HepG2 (cell line): ENCODE measurements around the gene PRKCD. TPM values are rescaled to one million over a fixed set of nuclear protein-coding genes. Genes with fewer than 3 reads are reported as not detected.

Source experiments
- AGO1 ChIP-seq: fragments of 200-400 bp; formaldehyde crosslinking; IDR thresholded peaks from 2 replicates; pipeline ENCODE4 v1.6.1; 2017; ENCODE audit warnings: mild to moderate bottlenecking, low read depth, low read length, moderate library complexity; ENCODE audit not compliant: poor library complexity, severe bottlenecking
- ATF7-NPFF ChIP-seq: sonication (generic); formaldehyde crosslinking; IDR thresholded peaks from 2 replicates; pipeline ENCODE4 v1.8.1; 2023; ENCODE audit warnings: mild to moderate bottlenecking, low read depth, missing genetic modification reagents, moderate library complexity
- FUBP1 ChIP-seq: sonication (generic); formaldehyde crosslinking; IDR thresholded peaks from 2 replicates; pipeline ENCODE4 v1.5.1; 2020; ENCODE audit warnings: missing genetic modification reagents, mild to moderate bottlenecking, borderline replicate concordance
- GATA4 ChIP-seq: sonication (generic); IDR thresholded peaks from 2 replicates; pipeline ENCODE4 v1.6.1; 2016; ENCODE audit warnings: antibody characterized with exemption, low read depth, borderline replicate concordance
- JDP2 ChIP-seq: sonication (generic); formaldehyde crosslinking; IDR thresholded peaks from 2 replicates; pipeline ENCODE4 v1.8.1; 2022; ENCODE audit warnings: missing genetic modification reagents, borderline replicate concordance
- MED1 ChIP-seq: sonication (generic); formaldehyde crosslinking; IDR thresholded peaks from 2 replicates; pipeline ENCODE4 v1.4.0; 2020; ENCODE audit warnings: missing genetic modification reagents
- NR2C2 ChIP-seq: sonication (generic); formaldehyde crosslinking; IDR thresholded peaks from 2 replicates; pipeline ENCODE4 v1.4.0; 2020; ENCODE audit warnings: missing genetic modification reagents, mild to moderate bottlenecking, moderate library complexity, borderline replicate concordance
- POLR2A ChIP-seq, 2 experiments: IDR thresholded peaks; 2 replicates each; pipeline ENCODE4 v1.6.1; 2011; ENCODE audit warnings: low read depth in 2 of 2, low read length in 2 of 2, mild to moderate bottlenecking in 1 of 2, moderate library complexity in 1 of 2; ENCODE audit not compliant: insufficient read depth in 1 of 2
- SMC3 ChIP-seq: IDR thresholded peaks from 2 replicates; pipeline ENCODE4 v1.6.1; 2011; ENCODE audit warnings: low read length, improper control_type of control experiment
- U2AF1 ChIP-seq: fragments of 200-400 bp; formaldehyde crosslinking; optimal IDR thresholded peaks from 2 replicates; pipeline ENCODE3; 2017; ENCODE audit warnings: mild to moderate bottlenecking, low read depth, low read length
- ZNF263 ChIP-seq: sonication (generic); formaldehyde crosslinking; IDR thresholded peaks from 2 replicates; pipeline ENCODE4 v1.4.0; 2020; ENCODE audit warnings: missing genetic modification reagents
- ZNF446 ChIP-seq: sonication (generic); formaldehyde crosslinking; IDR thresholded peaks from 2 replicates; pipeline ENCODE4 v1.5.0; 2020; ENCODE audit warnings: mild to moderate bottlenecking, missing genetic modification reagents
- ZNF547 ChIP-seq: sonication (generic); formaldehyde crosslinking; IDR thresholded peaks from 2 replicates; pipeline ENCODE4 v1.5.1; 2020; ENCODE audit warnings: mild to moderate bottlenecking, missing genetic modification reagents
- ZNF574 ChIP-seq: sonication (generic); formaldehyde crosslinking; IDR thresholded peaks from 2 replicates; pipeline ENCODE4 v1.4.0; 2020; ENCODE audit warnings: missing genetic modification reagents
- ZNF607 ChIP-seq: sonication (generic); formaldehyde crosslinking; IDR thresholded peaks from 2 replicates; pipeline ENCODE4 v1.5.1; 2020; ENCODE audit warnings: missing genetic modification reagents, mild to moderate bottlenecking, borderline replicate concordance
- polyA plus RNA-seq, 8 experiments: library from polyadenylated mRNA; depleted of rRNA in 3 of 8; stranded (reverse) in 7 of 8; unstranded in 1 of 8; fragments of >200 nt; fragmentation: Illumina TruSeq in 4 of 8; extraction: Trizol in 4 of 8; gene quantifications; 2 replicates each; pipeline versions ENCODE4 v1.2.1 to v1.2.3, GENCODE V29; 2011 to 2016; ENCODE audit warnings: low read depth in 4 of 8, missing spikeins in 1 of 8, mixed read lengths in 1 of 8; ENCODE audit not compliant: insufficient read depth in 1 of 8
- total RNA-seq, 5 experiments: library from RNA; depleted of rRNA; stranded (reverse); fragments of >200 nt; fragmentation: Illumina TruSeq; extraction: Trizol; gene quantifications; 2 replicates each; pipeline ENCODE4 v1.2.3, GENCODE V29; 2016; ENCODE audit warnings: low read depth in 1 of 5
- TF ChIP-seq, protein P1 (sequence below): sonication (generic); formaldehyde crosslinking; IDR thresholded peaks from 2 replicates; pipeline ENCODE4 v1.4.0; 2020; ENCODE audit warnings: missing genetic modification reagents

PRKCD gene
- total and polyA plus RNA-seq, 2 of the 13 experiments (the other 11 are each of a cell fraction or from before 2014, with no cell fraction given) = 1.6 to 40.7 TPM

DNA sequence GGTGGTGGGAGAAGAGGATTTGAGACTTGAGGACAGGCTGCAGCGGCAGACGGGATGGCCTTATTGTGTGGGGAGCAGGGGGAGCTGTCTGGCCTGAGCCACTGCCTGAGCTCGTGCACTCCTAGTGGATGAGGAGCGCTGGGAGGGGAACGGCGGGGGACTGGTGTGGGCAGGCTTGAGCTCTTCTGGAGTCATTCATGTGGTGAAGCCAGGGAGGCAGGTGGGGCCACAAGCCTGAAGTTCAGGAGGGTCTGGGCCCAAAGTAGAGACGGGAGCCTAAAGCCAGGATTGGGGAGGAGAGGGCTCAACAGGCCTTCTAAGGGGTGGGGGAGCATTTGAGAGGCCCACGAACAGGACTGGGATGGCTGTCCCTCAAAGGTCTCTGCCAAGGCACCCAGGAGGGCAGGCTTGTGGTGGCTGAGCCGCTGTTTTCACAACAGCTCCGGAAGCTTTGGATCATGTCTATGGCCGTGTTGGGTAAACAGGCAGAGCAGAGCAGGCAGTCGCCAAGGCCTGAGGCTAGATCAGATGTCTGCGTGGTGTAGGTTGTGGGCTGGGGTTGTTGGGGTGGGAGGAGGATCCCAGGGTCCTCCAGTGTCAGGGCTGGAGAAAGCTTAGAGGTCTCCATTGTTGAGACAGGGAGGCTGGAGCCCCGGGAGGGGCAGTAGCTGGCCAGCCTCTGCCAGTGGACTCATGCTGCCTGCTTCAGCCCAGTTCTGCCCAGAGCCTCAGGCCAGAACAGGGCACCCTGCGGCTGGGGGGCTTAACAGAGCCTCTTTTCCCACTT, 8.2 kb downstream of the PRKCD start (continued):
- TF ChIP-seq ZNF607 (no peak), SMC3 (no peak), NR2C2 (no peak), ZNF446 (CRISPR knock-in tag) (no peak), AGO1 (no peak), ZNF263 (CRISPR knock-in tag) (peak; percentile 86; the same call in 1 of the 2 replicates), MED1 (CRISPR knock-in tag) (peak; percentile 49; the same call in 1 of the 2 replicates), U2AF1 (no peak), JDP2 (CRISPR knock-in tag) (no peak), ATF7-NPFF (CRISPR knock-in tag) (no peak), FUBP1 (CRISPR knock-in tag) (no peak), ZNF574 (peak; percentile 31), POLR2A (IDR thresholded peaks at IDR 0.05; ENCODE audit: insufficient read depth in 1 of 2, low read depth in 2 of 2, low read length in 2 of 2) (peak in 1 of 2 experiments; percentile 49; a peak in 1 of 4 replicates), GATA4 (no peak), ZNF547 (CRISPR knock-in tag) (no peak)
- TF ChIP-seq, protein P1, sequence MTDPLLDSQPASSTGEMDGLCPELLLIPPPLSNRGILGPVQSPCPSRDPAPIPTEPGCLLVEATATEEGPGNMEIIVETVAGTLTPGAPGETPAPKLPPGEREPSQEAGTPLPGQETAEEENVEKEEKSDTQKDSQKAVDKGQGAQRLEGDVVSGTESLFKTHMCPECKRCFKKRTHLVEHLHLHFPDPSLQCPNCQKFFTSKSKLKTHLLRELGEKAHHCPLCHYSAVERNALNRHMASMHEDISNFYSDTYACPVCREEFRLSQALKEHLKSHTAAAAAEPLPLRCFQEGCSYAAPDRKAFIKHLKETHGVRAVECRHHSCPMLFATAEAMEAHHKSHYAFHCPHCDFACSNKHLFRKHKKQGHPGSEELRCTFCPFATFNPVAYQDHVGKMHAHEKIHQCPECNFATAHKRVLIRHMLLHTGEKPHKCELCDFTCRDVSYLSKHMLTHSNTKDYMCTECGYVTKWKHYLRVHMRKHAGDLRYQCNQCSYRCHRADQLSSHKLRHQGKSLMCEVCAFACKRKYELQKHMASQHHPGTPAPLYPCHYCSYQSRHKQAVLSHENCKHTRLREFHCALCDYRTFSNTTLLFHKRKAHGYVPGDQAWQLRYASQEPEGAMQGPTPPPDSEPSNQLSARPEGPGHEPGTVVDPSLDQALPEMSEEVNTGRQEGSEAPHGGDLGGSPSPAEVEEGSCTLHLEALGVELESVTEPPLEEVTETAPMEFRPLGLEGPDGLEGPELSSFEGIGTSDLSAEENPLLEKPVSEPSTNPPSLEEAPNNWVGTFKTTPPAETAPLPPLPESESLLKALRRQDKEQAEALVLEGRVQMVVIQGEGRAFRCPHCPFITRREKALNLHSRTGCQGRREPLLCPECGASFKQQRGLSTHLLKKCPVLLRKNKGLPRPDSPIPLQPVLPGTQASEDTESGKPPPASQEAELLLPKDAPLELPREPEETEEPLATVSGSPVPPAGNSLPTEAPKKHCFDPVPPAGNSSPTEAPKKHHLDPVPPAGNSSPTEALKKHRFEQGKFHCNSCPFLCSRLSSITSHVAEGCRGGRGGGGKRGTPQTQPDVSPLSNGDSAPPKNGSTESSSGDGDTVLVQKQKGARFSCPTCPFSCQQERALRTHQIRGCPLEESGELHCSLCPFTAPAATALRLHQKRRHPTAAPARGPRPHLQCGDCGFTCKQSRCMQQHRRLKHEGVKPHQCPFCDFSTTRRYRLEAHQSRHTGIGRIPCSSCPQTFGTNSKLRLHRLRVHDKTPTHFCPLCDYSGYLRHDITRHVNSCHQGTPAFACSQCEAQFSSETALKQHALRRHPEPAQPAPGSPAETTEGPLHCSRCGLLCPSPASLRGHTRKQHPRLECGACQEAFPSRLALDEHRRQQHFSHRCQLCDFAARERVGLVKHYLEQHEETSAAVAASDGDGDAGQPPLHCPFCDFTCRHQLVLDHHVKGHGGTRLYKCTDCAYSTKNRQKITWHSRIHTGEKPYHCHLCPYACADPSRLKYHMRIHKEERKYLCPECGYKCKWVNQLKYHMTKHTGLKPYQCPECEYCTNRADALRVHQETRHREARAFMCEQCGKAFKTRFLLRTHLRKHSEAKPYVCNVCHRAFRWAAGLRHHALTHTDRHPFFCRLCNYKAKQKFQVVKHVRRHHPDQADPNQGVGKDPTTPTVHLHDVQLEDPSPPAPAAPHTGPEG (CRISPR knock-in tag) = 0 out of 2 replicates have a peak, but pooled peaks have one; percentile 36
